Fibroblast of upper back skin (primary cell): ENCODE measurements around the gene BNIP3.

Source experiments
- DNase-seq: peaks from one replicate; pipeline ENCODE4 v3.0.0-alpha.2; 2013

Gene BNIP3

GRCh38 chr10:131981429-131982184 is at the start of gene BNIP3:
TSS of gene BNIP3 (minus strand) at chr10:131981923. CDS start at chr10:131981806, 117 bp downstream.
- DNase-seq: peak; percentile 95

GRCh38 chr10:132030898-132031463 is 49.3 kb upstream of the BNIP3 start:
- no peak for DNase-seq

- DNase-seq: no peak
These were observed 47.0 kb upstream of the BNIP3 start for GRCh38 chr10:132028706-132029105.

- DNase-seq: peak; percentile 35
These were observed 45.8 kb upstream of the BNIP3 start for GRCh38 chr10:132027423-132027983.

- peak; percentile 57 for DNase-seq
These were observed 41.5 kb upstream of the BNIP3 start for GRCh38 chr10:132023092-132023811.

- DNase-seq: no peak
These were observed 40.5 kb upstream of the BNIP3 start for GRCh38 chr10:132022241-132022640.

- no peak for DNase-seq
These were observed 39.9 kb upstream of the BNIP3 start for GRCh38 chr10:132021504-132022143.

- DNase-seq: no peak
These were observed 39.3 kb upstream of the BNIP3 start for GRCh38 chr10:132021046-132021445.

GRCh38 chr10:132020456-132020855 is 38.7 kb upstream of the BNIP3 start:
- DNase-seq: no peak

- no peak for DNase-seq
These were observed 37.6 kb upstream of the BNIP3 start for GRCh38 chr10:132019366-132019765.

GRCh38 chr10:132018446-132018845 is 36.7 kb upstream of the BNIP3 start:
- DNase-seq: no peak

GRCh38 chr10:132016514-132016913 is 34.8 kb upstream of the BNIP3 start:
- no peak for DNase-seq

- no peak for DNase-seq
These were observed 29.7 kb upstream of the BNIP3 start for GRCh38 chr10:132011445-132011844.

GRCh38 chr10:132011024-132011423 is 29.3 kb upstream of the BNIP3 start:
- no peak for DNase-seq

- no peak for DNase-seq
These were observed 28.8 kb upstream of the BNIP3 start for GRCh38 chr10:132010483-132010882.

- DNase-seq: no peak
These were observed 27.9 kb upstream of the BNIP3 start for GRCh38 chr10:132009575-132009974.

- no peak for DNase-seq
These were observed 26.0 kb upstream of the BNIP3 start for GRCh38 chr10:132007681-132008080.

- DNase-seq: no peak
These were observed 25.2 kb upstream of the BNIP3 start for GRCh38 chr10:132006966-132007365.

GRCh38 chr10:132005147-132005546 is 23.4 kb upstream of the BNIP3 start:
- no peak for DNase-seq

GRCh38 chr10:132004052-132004451 is 22.3 kb upstream of the BNIP3 start:
- no peak for DNase-seq

GRCh38 chr10:132003282-132003924 is 21.7 kb upstream of the BNIP3 start:
- no peak for DNase-seq

GRCh38 chr10:132002004-132002403 is 20.3 kb upstream of the BNIP3 start:
- no peak for DNase-seq
